Right ventricle myocardium inferior (tissue), 1 donor: ENCODE results near the gene RPS6KA5. TPM values are rescaled to one million over a fixed set of nuclear protein-coding genes. Genes with fewer than 3 reads are reported as not detected.

Experiments used
- ATAC-seq: fragments of 200-7000 bp; cut with Tn5 transposase; one replicate; pipeline ENCODE4 v1.9.1; 2020; ENCODE audit warnings: mild to moderate bottlenecking, moderate library complexity
- DNase-seq: peaks from one replicate; pipeline ENCODE4 v3.0.0; 2021; ENCODE audit errors: missing footprints
- intact Hi-C: fragments of 100-400 bp; cut with DNase I; formaldehyde crosslinking; loops from one replicate; pipeline ENCODE4 v1.11.0; 2022
- total RNA-seq: library from RNA; stranded (reverse); fragmentation: NEBNext Ultra II Directional; extraction: Animal tissue kit (Norgen Biotek cat#: 25700); gene quantifications from one replicate; pipeline ENCODE4 v1.2.1, GENCODE V29; 2021
- donor health status: DM: no; HTN: yes; CAD: no; lungs with severe emphysema.

RPS6KA5 gene
- total RNA-seq, 1 donor from 2014 or later = 10.6 TPM

DNA sequence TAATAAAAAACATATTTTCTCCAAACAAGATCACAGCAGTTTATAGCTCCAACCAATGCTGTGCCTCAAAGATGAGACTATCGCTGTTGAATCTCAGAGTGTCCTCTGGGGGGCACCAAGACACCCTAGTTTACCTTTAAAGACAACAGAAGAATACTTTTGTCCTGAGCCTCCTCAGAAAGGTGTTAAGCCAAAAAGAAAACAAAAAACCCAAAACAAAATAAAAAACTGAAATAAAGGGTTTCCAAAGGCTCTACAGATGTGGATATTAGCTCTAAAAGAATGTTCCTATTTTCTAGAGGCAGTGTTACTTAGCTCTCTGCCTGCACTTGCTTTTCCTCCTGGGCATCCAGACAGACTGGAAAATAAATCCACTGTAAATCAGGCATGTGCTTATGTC, 157.3 kb downstream of the RPS6KA5 start:
- peak; percentile 84 for ATAC-seq
- intact Hi-C loops = loop anchor here (2.0 to 5.0 kb wide), 3 partner anchors 159 to 382 kb away; partner anchors contain the start of gene RPS6KA5
- no peak for DNase-seq

DNA sequence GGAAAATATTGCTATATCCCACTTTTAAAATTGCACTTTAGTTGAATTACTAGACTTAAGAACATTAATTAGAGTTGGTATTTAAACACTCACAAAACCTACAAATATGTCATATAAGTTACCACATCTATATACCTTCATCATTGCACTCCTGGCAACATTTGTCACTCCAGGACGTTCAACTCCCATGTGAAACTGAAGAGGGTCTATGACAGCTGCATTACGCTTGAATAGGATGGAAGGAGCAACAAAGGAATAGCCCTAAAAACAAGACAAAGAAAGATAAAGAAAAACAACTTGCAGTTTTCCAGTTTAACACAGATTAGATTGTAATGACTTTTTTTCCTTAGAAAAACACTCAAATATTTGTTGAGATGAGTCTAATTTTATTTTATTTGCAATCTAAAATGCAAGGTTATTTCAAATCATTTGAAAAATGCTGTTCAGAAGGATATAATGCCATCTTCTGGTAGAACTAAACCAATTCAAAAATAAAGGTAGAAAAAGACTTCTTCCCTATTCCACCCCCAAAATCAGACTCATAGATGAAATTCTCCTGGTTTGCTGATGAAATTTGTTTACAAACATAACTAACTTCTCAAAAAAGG, 159.9 kb downstream of the RPS6KA5 start:
- no peak for DNase-seq
- intact Hi-C loops = loop anchor here (5.0 kb wide), 1 partner anchor 162 kb away; the partner anchor contains the start of gene RPS6KA5
- no peak for ATAC-seq

DNA sequence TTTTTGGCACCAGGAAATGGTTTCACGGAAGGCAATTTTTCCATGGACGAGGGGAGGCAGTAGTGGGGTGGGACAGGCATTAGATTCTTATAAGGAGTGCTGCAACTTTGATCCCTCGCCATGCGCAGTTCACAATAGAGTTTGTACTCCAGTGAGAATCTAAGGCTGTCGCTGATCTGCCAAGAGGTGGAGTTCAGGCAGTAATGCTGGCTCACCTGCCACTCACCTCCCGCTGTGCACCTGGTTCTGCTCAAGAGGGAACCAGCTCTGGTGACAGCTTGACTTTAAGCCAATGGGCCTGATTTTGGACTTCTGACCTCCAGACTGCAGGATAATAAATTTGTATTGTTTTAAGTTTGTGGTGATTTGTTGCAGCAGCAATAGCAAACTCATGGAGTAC, 163.4 kb downstream of the RPS6KA5 start:
- ATAC-seq (no peak), DNase-seq (no peak)
- intact Hi-C loops = loop anchor here (5.0 to 10.0 kb wide), 2 partner anchors 140 to 592 kb away; no protein-coding TSS in a partner anchor

DNA sequence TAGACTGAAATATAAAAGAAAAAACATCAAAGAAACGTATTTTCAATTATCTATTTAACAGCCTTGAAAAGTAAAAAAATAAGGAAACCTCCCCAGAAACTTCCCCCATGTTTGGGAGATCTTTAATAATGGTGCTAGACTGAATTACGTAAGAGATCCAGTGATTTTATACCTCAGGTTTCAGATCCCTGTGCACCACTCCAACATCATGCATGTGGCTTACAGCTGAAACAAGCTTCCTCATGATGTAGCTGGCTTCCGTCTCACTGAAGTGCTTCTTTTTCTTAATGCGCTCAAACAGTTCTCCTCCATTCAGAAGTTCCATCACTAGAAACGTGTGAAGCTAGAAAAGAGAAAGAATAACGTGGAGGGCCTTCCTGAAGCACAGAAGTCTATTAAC, 166.2 kb downstream of the RPS6KA5 start:
- no peak for DNase-seq
- no peak for ATAC-seq
- intact Hi-C loops = loop anchor here (5.0 to 10.0 kb wide), 2 partner anchors 77 to 589 kb away; partner anchors contain the start of gene TTC7B

DNA sequence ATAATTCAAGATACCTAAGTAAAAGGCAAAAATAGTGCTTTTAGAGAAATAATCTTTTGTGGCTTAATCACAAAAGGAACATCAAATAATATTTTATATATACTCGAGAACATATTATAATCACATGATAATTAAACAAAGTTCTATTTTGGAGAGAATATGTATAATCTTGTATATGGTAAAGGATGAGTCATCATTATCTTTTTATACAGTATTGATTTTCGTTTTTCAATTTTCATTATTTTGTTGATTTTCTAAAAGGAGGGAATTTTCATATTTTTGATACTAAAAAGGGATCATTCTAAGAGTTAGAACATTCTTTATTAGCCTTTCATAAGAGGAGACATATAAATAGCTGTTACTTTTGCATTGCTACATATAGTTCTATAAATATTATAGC, 166.9 kb downstream of the RPS6KA5 start:
- intact Hi-C loops = loop anchor here (5.0 to 10.0 kb wide), 2 partner anchors 76 to 589 kb away; partner anchors contain the start of gene TTC7B
- ATAC-seq = no peak
- no peak for DNase-seq

DNA sequence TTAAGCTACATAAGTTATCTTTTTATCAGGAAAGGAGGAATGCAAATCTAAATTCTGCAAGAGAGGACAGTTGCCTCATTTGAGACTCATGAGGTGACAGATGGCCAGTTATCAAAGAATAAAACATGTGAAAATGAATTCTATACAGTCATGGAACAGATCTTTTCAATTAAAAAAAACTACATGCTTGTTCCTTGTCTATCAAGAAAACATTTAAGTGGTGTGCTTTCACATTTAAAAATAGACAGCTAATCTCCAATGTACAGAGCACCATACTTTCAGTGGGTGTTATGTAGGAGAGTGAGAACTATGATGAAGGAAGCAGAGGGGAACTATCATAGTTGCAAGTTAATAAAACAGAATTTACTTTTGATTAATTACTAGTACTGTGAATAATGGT, 167.5 kb downstream of the RPS6KA5 start:
- no peak for ATAC-seq

DNA sequence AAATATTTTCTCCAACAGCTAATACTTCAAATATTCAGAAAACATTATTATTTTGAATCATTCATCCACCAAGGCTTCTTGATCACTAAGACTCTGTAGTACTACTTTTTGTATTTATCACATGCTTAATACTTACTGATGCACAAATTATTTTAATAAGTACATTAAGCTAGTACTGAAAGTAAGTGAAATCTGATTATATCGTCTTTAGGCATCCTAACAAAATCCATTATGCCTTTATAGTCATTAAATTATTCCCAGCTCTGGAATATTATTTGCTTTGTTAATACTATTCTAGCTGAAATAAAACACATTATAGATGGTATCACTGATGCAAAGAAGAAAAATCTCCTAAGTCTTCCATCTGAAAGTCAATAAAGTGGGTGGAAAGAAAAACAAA, 169.1 kb downstream of the RPS6KA5 start:
- DNase-seq (no peak), ATAC-seq (no peak)
- intact Hi-C loops = loop anchor here (5.0 to 10.0 kb wide), 2 partner anchors 74 to 587 kb away; partner anchors contain the start of gene TTC7B

More for the DNA sequence above, 167.5 kb downstream of the RPS6KA5 start:
- intact Hi-C loops = loop anchor here (5.0 to 10.0 kb wide), 2 partner anchors 76 to 588 kb away; partner anchors contain the start of gene TTC7B
- no peak for DNase-seq

DNA sequence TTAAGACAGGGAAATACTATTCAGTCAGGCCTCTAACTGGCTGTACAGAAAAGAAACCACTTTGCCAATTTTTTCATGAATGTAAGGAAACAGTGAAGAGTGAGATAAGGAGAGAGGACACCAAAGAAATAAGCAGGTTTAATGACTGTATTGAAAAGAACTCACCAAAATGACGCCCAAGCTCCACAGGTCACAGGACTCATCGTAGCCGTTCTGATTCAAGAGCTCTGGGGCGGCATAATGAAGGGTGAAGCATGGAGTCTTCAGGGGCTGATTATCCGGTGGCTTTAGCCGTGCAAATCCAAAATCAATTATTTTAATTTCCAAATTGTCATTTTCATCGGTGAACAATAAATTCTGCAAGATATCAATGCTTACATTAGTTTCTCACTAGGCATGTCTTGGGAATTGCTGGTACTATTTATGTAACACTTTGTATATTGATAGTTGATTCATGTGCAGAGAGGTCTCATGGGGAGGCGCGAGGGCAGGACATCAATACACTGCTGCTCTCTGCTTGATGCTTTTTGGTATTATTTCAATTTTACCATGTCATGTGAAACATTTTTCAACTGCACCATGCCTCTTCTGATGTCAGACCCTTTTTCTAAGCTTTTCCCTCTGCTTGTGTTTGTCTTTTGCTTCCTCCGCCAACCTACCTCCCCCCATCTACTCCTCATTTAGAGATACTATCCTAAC, 170.0 kb downstream of the RPS6KA5 start:
- DNase-seq (no peak), ATAC-seq (no peak)
- intact Hi-C loops = loop anchor here (5.0 to 10.0 kb wide), 2 partner anchors 73 to 586 kb away; partner anchors contain the start of gene TTC7B

DNA sequence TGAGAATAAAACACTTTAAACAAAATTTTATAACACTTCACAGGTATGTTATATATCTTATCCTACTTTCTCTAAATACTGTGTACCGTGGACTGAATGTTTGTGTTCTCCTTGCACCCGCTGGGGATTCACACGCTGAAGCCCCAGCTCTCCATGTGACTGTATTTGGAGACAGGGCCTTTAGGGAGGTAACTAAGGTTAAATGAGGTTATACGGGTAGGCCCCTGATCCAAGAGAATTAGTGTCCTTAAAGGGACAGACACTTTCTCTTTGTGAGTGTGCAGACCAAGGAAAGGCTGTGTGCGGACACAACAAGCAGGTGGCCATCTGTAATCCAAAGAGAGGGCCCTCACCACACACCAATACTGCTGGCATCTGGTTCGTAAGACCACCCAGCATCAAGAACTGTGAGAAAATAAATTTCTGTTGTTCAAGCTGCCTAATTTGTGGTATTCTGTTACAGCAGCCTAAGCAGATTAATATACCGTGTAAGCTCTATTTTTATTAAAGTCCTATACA, 174.1 kb downstream of the RPS6KA5 start:
- DNase-seq (no peak), ATAC-seq (no peak)
- intact Hi-C loops = no loop called here

DNA sequence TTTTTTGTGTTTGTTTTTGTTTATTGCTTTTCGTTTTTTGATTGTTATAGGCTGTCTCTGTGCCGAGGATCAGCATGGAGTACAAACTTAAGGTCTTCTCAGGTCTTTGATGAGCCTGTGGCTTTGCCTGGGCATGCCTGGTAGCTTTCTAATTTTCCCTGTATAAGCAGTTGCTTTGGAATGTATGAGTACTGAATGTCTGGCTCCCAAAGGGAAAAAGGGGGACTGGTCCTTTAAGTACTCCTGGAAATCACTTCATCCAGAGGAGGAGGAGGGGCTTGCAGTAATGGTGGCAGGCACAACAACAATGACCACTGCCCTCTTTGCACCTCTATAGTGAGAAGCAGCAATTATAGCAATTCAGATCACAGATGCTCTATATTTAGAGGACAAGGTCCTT, 176.7 kb downstream of the RPS6KA5 start:
- intact Hi-C loops = no loop called here
- no peak for ATAC-seq

DNA sequence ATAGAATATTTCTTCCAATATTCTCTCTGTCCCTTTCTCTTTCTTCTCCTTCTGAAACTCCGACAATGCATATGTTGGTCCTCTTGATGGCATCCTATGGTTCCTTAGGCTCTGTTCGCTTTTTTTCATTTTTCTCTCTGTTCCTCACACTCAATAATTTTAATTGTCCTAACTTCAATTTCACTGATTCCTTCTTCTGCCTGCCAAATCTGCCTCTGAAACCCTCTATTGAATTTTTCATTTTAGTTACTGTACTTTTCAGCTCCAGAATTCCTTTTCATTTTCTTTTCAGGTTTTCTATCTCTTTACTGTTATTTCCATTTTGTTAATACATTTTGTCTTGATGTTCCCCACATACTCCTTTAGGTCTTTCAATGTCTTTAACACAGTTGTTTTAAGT, 177.2 kb downstream of the RPS6KA5 start:
- no peak for DNase-seq
- intact Hi-C loops = no loop called here
- no peak for ATAC-seq

More for the DNA sequence above, 176.7 kb downstream of the RPS6KA5 start:
- no peak for DNase-seq

DNA sequence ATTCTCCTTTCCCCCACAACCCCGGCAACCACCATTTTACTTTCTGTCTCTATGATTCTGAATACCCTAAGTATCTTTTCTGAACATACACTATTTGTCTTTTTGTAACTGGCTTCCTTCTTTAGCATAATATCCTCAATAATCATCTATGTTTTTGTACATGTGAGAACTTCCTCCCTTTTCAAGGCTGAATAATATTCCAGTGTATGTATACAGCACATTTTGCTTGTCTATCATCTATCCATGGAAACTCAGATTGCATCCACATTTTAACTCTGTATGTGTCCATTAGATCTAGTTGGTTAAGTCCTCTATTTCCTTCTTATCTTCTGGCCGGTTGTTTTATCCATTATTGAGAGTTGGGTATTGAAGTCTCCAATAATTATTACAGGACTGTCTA, 180.2 kb downstream of the RPS6KA5 start:
- DNase-seq (no peak), ATAC-seq (no peak)
- intact Hi-C loops = no loop called here

DNA sequence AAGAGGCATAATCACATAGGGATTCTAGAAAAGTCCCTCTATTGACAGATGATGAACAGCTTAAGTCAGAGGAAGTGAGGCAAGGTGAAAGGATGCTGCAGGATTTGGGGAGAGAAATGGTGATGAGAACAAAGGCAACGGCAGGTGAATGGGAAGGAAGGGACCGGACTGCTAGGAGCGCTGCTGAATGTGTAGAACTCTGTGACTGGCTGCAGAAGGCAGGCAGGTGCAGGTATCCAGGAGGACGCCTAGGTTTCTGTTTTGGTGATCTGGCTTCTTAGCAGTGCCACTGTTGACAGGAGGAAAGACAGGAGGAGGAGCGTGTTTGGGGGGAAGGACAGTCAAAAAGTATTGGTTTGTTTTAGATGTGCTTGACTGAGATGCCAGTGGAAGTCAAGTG, 185.8 kb downstream of the RPS6KA5 start:
- intact Hi-C loops = no loop called here
- DNase-seq (no peak), ATAC-seq (no peak)

DNA sequence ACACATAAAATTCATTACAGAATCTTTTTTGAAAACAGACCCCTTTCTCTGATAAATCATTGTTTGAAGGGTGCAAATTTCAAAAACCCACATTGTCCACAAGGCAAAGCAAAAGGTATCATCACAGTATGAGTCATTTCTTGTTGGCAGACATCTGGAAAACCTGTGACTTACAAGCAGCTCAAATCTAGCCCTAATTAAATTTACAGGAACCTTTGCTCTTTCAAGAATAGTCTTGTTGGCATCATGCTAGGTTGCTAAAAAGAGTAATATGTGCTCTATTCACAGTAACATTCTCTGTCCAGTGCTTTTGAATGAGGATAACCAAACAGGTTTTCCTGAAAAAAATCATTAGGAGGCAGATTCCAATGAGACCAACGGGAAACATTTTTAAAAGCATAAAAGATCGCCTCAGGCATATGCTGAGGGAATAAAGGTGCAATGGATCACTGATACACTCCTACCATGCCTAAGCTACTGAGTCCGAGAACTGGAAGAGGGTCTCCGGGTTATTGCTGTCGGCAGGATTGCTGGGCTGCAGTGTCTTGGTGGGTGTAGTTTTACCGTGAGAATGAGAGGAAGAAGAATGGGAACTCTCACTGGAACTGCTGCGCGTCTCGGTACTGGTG, 188.7 kb downstream of the RPS6KA5 start:
- ATAC-seq = no peak
- no peak for DNase-seq
- intact Hi-C loops = no loop called here

DNA sequence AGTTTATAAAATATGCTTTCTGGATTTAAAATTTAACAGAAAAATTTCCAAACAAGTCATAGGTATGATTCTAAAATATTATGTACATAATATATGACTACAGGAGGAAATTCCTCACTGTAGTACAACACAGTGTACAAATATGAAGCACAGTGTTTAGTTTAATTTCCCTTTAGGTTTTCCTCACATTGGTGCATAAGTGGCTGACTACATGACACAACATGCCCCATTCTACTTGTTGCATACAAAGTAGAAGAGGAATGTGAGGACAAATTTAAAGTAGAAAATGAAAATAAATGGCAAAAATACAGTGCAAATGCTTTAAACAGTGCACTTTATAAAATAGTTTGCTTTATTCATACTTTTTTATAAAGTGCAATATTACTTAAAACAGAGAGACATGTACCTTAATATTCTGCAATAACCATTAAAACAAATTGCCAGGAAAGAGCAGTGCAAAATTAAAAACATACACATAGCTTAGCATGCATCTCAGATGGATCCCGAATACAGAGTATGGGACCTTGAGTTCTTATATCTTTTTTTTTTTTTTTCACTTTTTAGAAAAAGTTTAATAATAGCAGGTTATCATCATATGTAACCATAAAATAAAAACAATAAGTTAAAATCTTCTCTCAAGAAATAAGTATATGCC, 189.4 kb downstream of the RPS6KA5 start:
- DNase-seq = no peak
- intact Hi-C loops = no loop called here
- no peak for ATAC-seq

DNA sequence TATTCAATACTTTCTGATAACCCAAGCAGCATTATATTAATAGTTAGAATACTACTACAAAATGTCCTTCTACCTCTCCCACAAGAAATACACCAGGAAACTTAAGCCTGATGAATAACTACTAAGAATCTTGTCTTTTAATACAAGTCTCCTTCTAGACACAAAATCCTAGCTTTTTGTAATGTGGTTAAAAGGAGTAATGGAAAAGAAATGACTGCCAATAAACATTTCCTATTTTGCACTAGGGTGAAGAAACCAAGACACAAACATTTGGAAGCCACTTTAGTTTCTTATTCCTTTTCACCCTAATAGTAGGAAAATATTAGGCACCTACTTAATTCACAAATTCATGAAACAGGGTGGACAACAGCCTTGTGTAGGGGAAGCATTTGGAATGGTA, 192.9 kb downstream of the RPS6KA5 start:
- intact Hi-C loops = no loop called here
- DNase-seq (no peak), ATAC-seq (no peak)

DNA sequence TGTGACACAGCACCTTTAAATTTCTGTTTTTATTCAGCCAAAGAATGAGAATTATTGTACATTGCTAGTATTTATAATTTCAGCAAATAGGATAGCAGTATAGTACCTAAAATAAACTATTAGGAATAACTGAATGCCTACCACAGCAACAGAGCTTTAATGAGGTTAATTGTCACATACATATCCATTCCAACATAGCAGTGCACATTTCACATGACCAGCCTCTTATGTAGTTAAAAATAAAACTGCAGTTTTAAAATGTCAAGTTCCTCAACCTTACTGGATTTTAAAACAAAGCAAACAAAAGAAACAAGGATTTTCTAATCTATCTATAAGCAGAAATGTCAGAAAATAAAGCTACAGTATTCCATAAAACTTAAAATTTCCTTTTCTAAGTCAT, 193.6 kb downstream of the RPS6KA5 start:
- DNase-seq (no peak), ATAC-seq (peak; percentile 31)
- intact Hi-C loops = no loop called here

DNA sequence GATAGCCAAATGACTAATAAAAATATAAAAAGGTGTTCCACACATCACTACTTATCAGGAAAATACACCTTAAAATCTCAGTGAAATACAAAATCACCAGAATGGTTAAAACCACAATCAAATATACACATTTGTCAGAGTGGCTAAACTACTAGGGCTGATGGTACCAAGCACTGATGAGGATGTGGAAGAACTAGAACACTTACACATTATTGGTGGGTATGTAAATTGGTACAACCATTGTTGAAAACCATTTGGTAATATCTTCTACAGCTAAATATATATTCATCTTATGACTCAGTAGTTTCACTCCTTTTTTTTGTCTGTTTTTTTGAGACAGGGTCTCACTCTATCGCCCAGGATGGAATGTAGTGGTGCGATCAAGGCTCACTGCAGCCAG, 195.7 kb downstream of the RPS6KA5 start:
- DNase-seq (no peak), ATAC-seq (no peak)
- intact Hi-C loops = no loop called here

DNA sequence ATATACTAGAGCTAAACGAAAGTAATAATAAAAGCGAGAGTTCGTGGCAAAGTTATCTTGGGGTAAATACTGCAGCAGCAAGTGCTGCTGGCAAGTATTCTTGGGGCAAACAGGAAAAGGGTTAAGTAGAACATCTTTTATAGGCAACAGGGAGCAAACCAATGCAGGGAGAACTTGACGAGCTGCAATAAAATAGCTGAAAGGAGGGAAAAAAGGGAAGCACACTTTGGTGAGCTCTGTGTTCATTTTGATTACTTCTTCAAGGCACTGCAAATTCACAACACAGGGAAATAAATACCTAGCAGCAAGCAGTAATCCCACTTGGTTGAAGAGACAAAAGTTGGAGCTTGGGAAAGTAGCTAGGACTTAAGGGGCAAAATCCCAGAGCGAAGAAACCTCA, 201.9 kb downstream of the RPS6KA5 start:
- DNase-seq = no peak
- no peak for ATAC-seq
- intact Hi-C loops = no loop called here
